H9 (cell line): ENCODE measurements around the gene CTIF. TPM values are rescaled to one million over a fixed set of nuclear protein-coding genes. Genes with fewer than 3 reads are reported as not detected.

Experiments used
- DNase-seq: peaks from one replicate; pipeline ENCODE4 v3.0.0-alpha.2; 2017
- H2AFZ ChIP-seq: one replicate; pipeline ENCODE4 v1.6.1; 2013; ENCODE audit warnings: mild to moderate bottlenecking, low read length, control low read depth, moderate library complexity
- H2AK5ac ChIP-seq: 2 replicates; pipeline ENCODE4 v1.6.1; 2013; ENCODE audit warnings: low read length, control low read depth, mixed read lengths; ENCODE audit not compliant: insufficient read length
- H2BK120ac ChIP-seq: one replicate; pipeline ENCODE4 v1.6.1; 2013; ENCODE audit warnings: low read depth, mild to moderate bottlenecking, low read length, control low read depth, inconsistent platforms; ENCODE audit not compliant: poor library complexity, severe bottlenecking
- H2BK12ac ChIP-seq: 2 replicates; pipeline ENCODE4 v1.6.1; 2013; ENCODE audit warnings: low read length, control low read depth, mixed read lengths, low read depth; ENCODE audit not compliant: insufficient read length
- H2BK15ac ChIP-seq: 2 replicates; pipeline ENCODE4 v1.6.1; 2013; ENCODE audit warnings: low read depth, low read length, control low read depth
- H2BK20ac ChIP-seq: one replicate; pipeline ENCODE4 v1.6.1; 2013; ENCODE audit warnings: low read depth, mild to moderate bottlenecking, low read length, control low read depth, inconsistent platforms; ENCODE audit not compliant: poor library complexity, severe bottlenecking
- H2BK5ac ChIP-seq: 2 replicates; pipeline ENCODE4 v1.6.1; 2013; ENCODE audit warnings: low read length, control low read depth, mixed read lengths; ENCODE audit not compliant: insufficient read length
- H3K14ac ChIP-seq: 2 replicates; pipeline ENCODE4 v1.6.1; 2013; ENCODE audit warnings: low read length, control low read depth; ENCODE audit not compliant: insufficient read depth
- H3K18ac ChIP-seq: 2 replicates; pipeline ENCODE4 v1.6.1; 2013; ENCODE audit warnings: low read depth, mild to moderate bottlenecking, mixed read lengths, low read length, control low read depth; ENCODE audit not compliant: insufficient read length
- H3K23ac ChIP-seq: 2 replicates; pipeline ENCODE4 v1.6.1; 2013; ENCODE audit warnings: low read length, control low read depth, mixed read lengths, low read depth; ENCODE audit not compliant: insufficient read length
- H3K23me2 ChIP-seq: 2 replicates; pipeline ENCODE4 v1.6.1; 2013; ENCODE audit warnings: low read depth, mild to moderate bottlenecking, mixed read lengths, low read length, control low read depth; ENCODE audit not compliant: insufficient read length, poor library complexity, severe bottlenecking
- H3K27ac ChIP-seq: 2 replicates; pipeline ENCODE4 v1.5.1; 2013; ENCODE audit warnings: low read length, control low read depth, mixed read lengths, low read depth; ENCODE audit not compliant: insufficient read length
- H3K27me3 ChIP-seq: 2 replicates; pipeline ENCODE4 v1.6.1; 2013; ENCODE audit warnings: low read length, control low read depth, inconsistent platforms; ENCODE audit not compliant: insufficient read depth
- H3K4ac ChIP-seq: 2 replicates; pipeline ENCODE4 v1.6.1; 2013; ENCODE audit warnings: low read depth, mild to moderate bottlenecking, control low read depth, inconsistent platforms, low read length, moderate library complexity
- H3K4me1 ChIP-seq: 2 replicates; pipeline ENCODE4 v1.6.1; 2013; ENCODE audit warnings: low read length, control low read depth, inconsistent platforms; ENCODE audit not compliant: insufficient read depth
- H3K4me2 ChIP-seq: 2 replicates; pipeline ENCODE4 v1.6.1; 2013; ENCODE audit warnings: low read length, control low read depth, mixed read lengths; ENCODE audit not compliant: insufficient read length, insufficient read depth
- H3K56ac ChIP-seq: 2 replicates; pipeline ENCODE4 v1.6.1; 2013; ENCODE audit warnings: low read depth, mild to moderate bottlenecking, mixed read lengths, low read length, control low read depth; ENCODE audit not compliant: insufficient read length
- H3K79me1 ChIP-seq: 2 replicates; pipeline ENCODE4 v1.6.1; 2013; ENCODE audit warnings: low read depth, mild to moderate bottlenecking, moderate library complexity, low read length, control low read depth, inconsistent platforms; ENCODE audit not compliant: insufficient read depth, poor library complexity, severe bottlenecking
- H3K79me2 ChIP-seq: 2 replicates; pipeline ENCODE4 v1.6.1; 2013; ENCODE audit warnings: low read length, control low read depth, inconsistent platforms; ENCODE audit not compliant: insufficient read depth
- H3K9ac ChIP-seq: 2 replicates; pipeline ENCODE4 v1.6.1; 2013; ENCODE audit warnings: low read length, control low read depth, mixed read lengths; ENCODE audit not compliant: insufficient read length; ENCODE audit errors: extremely low read depth
- H3K9me3 ChIP-seq: one replicate; pipeline ENCODE4 v1.6.1; 2013; ENCODE audit warnings: low read depth, low read length, inconsistent platforms; ENCODE audit not compliant: control insufficient read depth
- H3T11ph ChIP-seq: one replicate; pipeline ENCODE4 v1.6.1; 2013; ENCODE audit warnings: mild to moderate bottlenecking, low read length, control low read depth, inconsistent platforms
- H4K20me1 ChIP-seq: one replicate; pipeline ENCODE4 v1.6.1; 2013; ENCODE audit not compliant: control insufficient read depth, insufficient read length, insufficient read depth
- H4K5ac ChIP-seq: 2 replicates; pipeline ENCODE4 v1.6.1; 2013; ENCODE audit warnings: low read depth, mild to moderate bottlenecking, mixed read lengths, low read length, control low read depth; ENCODE audit not compliant: insufficient read length
- H4K8ac ChIP-seq: replicated peaks from 2 replicates; pipeline ENCODE4 v1.6.1; 2013; ENCODE audit warnings: low read length, control low read depth, mixed read lengths, low read depth; ENCODE audit not compliant: insufficient read length
- H4K91ac ChIP-seq: 2 replicates; pipeline ENCODE4 v1.6.1; 2013; ENCODE audit warnings: low read depth, mild to moderate bottlenecking, moderate library complexity, mixed read lengths, low read length, control low read depth; ENCODE audit not compliant: insufficient read length
- H3K27ac Mint-ChIP-seq, 3 experiments: 2 replicates in 2 of 3; 3 replicates in 1 of 3; pipeline ENCODE4 v1.8.0; 2020 to 2021; ENCODE audit warnings: mixed read lengths in 3 of 3, mild to moderate bottlenecking in 1 of 3, moderate library complexity in 1 of 3
- H3K27me3 Mint-ChIP-seq: 2 replicates; pipeline ENCODE4 v1.8.0; 2021; ENCODE audit warnings: low read depth, mild to moderate bottlenecking, moderate library complexity, mixed read lengths
- H3K36me3 Mint-ChIP-seq, 3 experiments: 2 replicates in 2 of 3; 3 replicates in 1 of 3; pipeline ENCODE4 v1.8.0; 2020 to 2021; ENCODE audit warnings: low read depth in 3 of 3, mixed read lengths in 3 of 3; ENCODE audit not compliant: insufficient read depth in 1 of 3
- H3K4me1 Mint-ChIP-seq, 2 experiments: 2 replicates each; pipeline ENCODE4 v1.8.0; 2020; ENCODE audit warnings: mixed read lengths in 2 of 2
- H3K4me3 Mint-ChIP-seq, 2 experiments: 2 replicates in 1 of 2; 3 replicates in 1 of 2; pipeline ENCODE4 v1.8.0; 2020 to 2021; ENCODE audit warnings: mild to moderate bottlenecking in 2 of 2, mixed read lengths in 2 of 2, moderate library complexity in 1 of 2
- H3K9me3 Mint-ChIP-seq, 2 experiments: 2 replicates in 1 of 2; 3 replicates in 1 of 2; pipeline ENCODE4 v1.8.0; 2020; ENCODE audit warnings: mild to moderate bottlenecking in 2 of 2, mixed read lengths in 2 of 2, moderate library complexity in 1 of 2
- WGBS: extraction: QIAGEN DNeasy Blood & Tissue Kit; methylation state at CpG from one replicate; pipeline ENCODE4 v1.1.7; 2013; ENCODE audit warnings: missing lambda C conversion rate, low lambda C conversion rate, mixed read lengths; ENCODE audit not compliant: insufficient read length; ENCODE audit errors: extremely low coverage; 5-methylcytosine and 5-hydroxymethylcytosine counted together
- total RNA-seq: library from RNA; stranded (reverse); gene quantifications from 2 replicates; pipeline ENCODE4 v1.2.1, GENCODE V29; 2021
- TF ChIP-seq, protein P1 (sequence below): fragments of 200-600 bp; sonication (generic); conservative IDR thresholded peaks from 3 replicates; pipeline ENCODE4 v1.8.0; 2021; ENCODE audit warnings: antibody characterized with exemption, mild to moderate bottlenecking

Gene CTIF
- total RNA-seq, 1 experiment from 2014 or later: 15.8 TPM

DNA sequence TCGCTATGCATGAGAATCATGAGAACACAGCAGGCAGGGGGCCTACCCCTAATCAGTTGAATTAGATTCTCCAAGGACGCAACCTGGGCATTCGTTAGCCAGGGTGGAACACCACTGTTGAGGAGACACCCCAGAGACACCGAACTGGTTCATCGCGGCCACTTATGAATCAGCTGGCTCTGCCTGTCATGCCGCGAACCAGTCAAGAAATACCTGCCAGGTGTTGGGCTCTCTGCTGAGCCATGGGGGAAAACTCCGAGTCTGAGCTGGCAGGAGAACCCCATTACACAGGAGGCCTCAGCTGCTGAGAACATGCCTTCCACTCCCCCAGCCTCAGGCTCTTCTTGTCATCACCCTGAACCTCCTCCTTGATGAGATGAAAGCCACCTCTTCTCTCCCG lies 227.7 kb downstream of the CTIF start:
- Histone ChIP-seq H4K91ac (no peak overlapping the region), H3K4me1 (peaks cover 3% of the 10 kb centered on the region; the same call in 1 of the 2 replicates), H3K23me2 (no peaks in the 10 kb centered on the region), H3T11ph (no peak overlapping the region), H3K23ac (no peak overlapping the region), H2BK15ac (no peak overlapping the region), H4K5ac (no peak overlapping the region), H3K14ac (peak overlapping the region; percentile 35; the same call in 1 of the 2 replicates), H3K4me2 (no peak overlapping the region), H2AFZ (no peak overlapping the region), H3K27me3 (no peaks in the 10 kb centered on the region), H3K27ac (no peak overlapping the region), H2AK5ac (no peak overlapping the region), H4K20me1 (no peaks in the 10 kb centered on the region), H3K79me1 (no peaks in the 10 kb centered on the region), H3K18ac (no peak overlapping the region), H2BK5ac (no peak overlapping the region), H3K56ac (no peak overlapping the region), H3K4ac (no peak overlapping the region), H3K9me3 (no peaks in the 10 kb centered on the region), H2BK20ac (no peak overlapping the region), H2BK120ac (no peak overlapping the region), H2BK12ac (no peak overlapping the region), H3K79me2 (no peaks in the 10 kb centered on the region), H3K9ac (no peak overlapping the region), H4K8ac (no peak overlapping the region)
- no CpG with 5 or more reads among the region's 10 CpGs for WGBS
- Mint-ChIP-seq H3K36me3 (peaks cover 4 to 7% (median 5%) of the 10 kb centered on the region in 3 experiments; a peak in 5 of 7 replicates), H3K27ac (peak overlapping the region in 2 of 3 experiments; percentile 8 to 65; a peak in 2 of 7 replicates), H3K4me3 (no peak overlapping the region), H3K27me3 (no peaks in the 10 kb centered on the region), H3K4me1 (peaks cover 16 to 25% of the 10 kb centered on the region in 2 experiments), H3K9me3 (no peaks in the 10 kb centered on the region)
- TF ChIP-seq, protein P1, sequence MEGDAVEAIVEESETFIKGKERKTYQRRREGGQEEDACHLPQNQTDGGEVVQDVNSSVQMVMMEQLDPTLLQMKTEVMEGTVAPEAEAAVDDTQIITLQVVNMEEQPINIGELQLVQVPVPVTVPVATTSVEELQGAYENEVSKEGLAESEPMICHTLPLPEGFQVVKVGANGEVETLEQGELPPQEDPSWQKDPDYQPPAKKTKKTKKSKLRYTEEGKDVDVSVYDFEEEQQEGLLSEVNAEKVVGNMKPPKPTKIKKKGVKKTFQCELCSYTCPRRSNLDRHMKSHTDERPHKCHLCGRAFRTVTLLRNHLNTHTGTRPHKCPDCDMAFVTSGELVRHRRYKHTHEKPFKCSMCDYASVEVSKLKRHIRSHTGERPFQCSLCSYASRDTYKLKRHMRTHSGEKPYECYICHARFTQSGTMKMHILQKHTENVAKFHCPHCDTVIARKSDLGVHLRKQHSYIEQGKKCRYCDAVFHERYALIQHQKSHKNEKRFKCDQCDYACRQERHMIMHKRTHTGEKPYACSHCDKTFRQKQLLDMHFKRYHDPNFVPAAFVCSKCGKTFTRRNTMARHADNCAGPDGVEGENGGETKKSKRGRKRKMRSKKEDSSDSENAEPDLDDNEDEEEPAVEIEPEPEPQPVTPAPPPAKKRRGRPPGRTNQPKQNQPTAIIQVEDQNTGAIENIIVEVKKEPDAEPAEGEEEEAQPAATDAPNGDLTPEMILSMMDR: no peak
- no peak for DNase-seq
